ENCODE data around the gene ATG12. TPM values are rescaled to one million over a fixed set of nuclear protein-coding genes. Genes with fewer than 3 reads are reported as not detected.

Gene ATG12
- total RNA-seq, 1 donor from 2014 or later = 73.9 TPM

- H3K4me3 Mint-ChIP-seq = peak overlapping the region; percentile 20
- no peaks in the 10 kb centered on the region for H3K27me3 Mint-ChIP-seq
- peaks cover 12% of the 10 kb centered on the region for H3K36me3 Mint-ChIP-seq (ENCODE audit: low read depth)
- H3K27ac Mint-ChIP-seq = no peak overlapping the region
- no peak for DNase-seq
- no peak for TF ChIP-seq CTCF (IDR thresholded peaks at IDR 0.05)
- peaks cover 13% of the 10 kb centered on the region for H3K4me1 Mint-ChIP-seq
- H3K9me3 Mint-ChIP-seq = peaks cover 7% of the 10 kb centered on the region
- ATAC-seq (ENCODE audit: low read depth) = no peak
- CTCF ChIA-PET = no interaction called here
- POLR2A ChIA-PET = no interaction called here
- intact Hi-C loops (cut with micrococcal nuclease) = no loop called here
Measured at GRCh38 chr5:115858396-115858795, 17.0 kb upstream of the ATG12 start.

- ChIA-PET POLR2A (no interaction called here), CTCF (no interaction called here)
- no peak for TF ChIP-seq CTCF (IDR thresholded peaks at IDR 0.05)
- ATAC-seq (ENCODE audit: low read depth) (no peak), DNase-seq (no peak)
- Mint-ChIP-seq H3K9me3 (peaks cover 8% of the 10 kb centered on the region), H3K36me3 (ENCODE audit: low read depth) (peaks cover 12% of the 10 kb centered on the region), H3K4me1 (peaks cover 13% of the 10 kb centered on the region), H3K27me3 (no peaks in the 10 kb centered on the region), H3K27ac (no peak overlapping the region), H3K4me3 (no peak overlapping the region)
- intact Hi-C loops (cut with micrococcal nuclease) = no loop called here
Measured at GRCh38 chr5:115857626-115858349, 16.4 kb upstream of the ATG12 start.

- ATAC-seq (ENCODE audit: low read depth) = no peak
- intact Hi-C loops (cut with micrococcal nuclease) = no loop called here
- H3K4me1 Mint-ChIP-seq = peaks cover 13% of the 10 kb centered on the region
- CTCF ChIA-PET = no interaction called here
- peaks cover 8% of the 10 kb centered on the region for H3K9me3 Mint-ChIP-seq
- no peak for TF ChIP-seq CTCF (IDR thresholded peaks at IDR 0.05)
- no peak overlapping the region for H3K27ac Mint-ChIP-seq
- no peak for DNase-seq
- H3K27me3 Mint-ChIP-seq = no peaks in the 10 kb centered on the region
- POLR2A ChIA-PET = no interaction called here
- no peak overlapping the region for H3K4me3 Mint-ChIP-seq
- peaks cover 12% of the 10 kb centered on the region for H3K36me3 Mint-ChIP-seq (ENCODE audit: low read depth)
Measured at GRCh38 chr5:115857057-115857479, 15.7 kb upstream of the ATG12 start.

- DNase-seq (no peak), ATAC-seq (ENCODE audit: low read depth) (no peak)
- H3K9me3 Mint-ChIP-seq = peaks cover 8% of the 10 kb centered on the region
- H3K27me3 Mint-ChIP-seq = no peaks in the 10 kb centered on the region
- CTCF ChIA-PET = no interaction called here
- H3K36me3 Mint-ChIP-seq (ENCODE audit: low read depth) = peaks cover 10% of the 10 kb centered on the region
- POLR2A ChIA-PET = no interaction called here
- H3K4me3 Mint-ChIP-seq = no peak overlapping the region
- intact Hi-C loops (cut with micrococcal nuclease) = no loop called here
- H3K4me1 Mint-ChIP-seq = peaks cover 13% of the 10 kb centered on the region
- no peak for TF ChIP-seq CTCF (IDR thresholded peaks at IDR 0.05)
- no peak overlapping the region for H3K27ac Mint-ChIP-seq
Measured at GRCh38 chr5:115855959-115856358, 14.6 kb upstream of the ATG12 start.

- DNase-seq = no peak
- H3K4me1 Mint-ChIP-seq = peaks cover 13% of the 10 kb centered on the region
- ATAC-seq (ENCODE audit: low read depth) = no peak
Measured at GRCh38 chr5:115854139-115854538, 12.8 kb upstream of the ATG12 start.

More at GRCh38 chr5:115854139-115854538, 12.8 kb upstream of the ATG12 start:
- ChIA-PET CTCF (no interaction called here), POLR2A (no interaction called here)
- Mint-ChIP-seq H3K9me3 (peaks cover 8% of the 10 kb centered on the region), H3K27ac (no peak overlapping the region), H3K4me3 (no peak overlapping the region), H3K27me3 (no peaks in the 10 kb centered on the region), H3K36me3 (ENCODE audit: low read depth) (peaks cover 10% of the 10 kb centered on the region)
- intact Hi-C loops (cut with micrococcal nuclease) = no loop called here
- TF ChIP-seq CTCF (IDR thresholded peaks at IDR 0.05) = no peak
